Measurements from ENCODE around the gene APPL2. TPM values are rescaled to one million over a fixed set of nuclear protein-coding genes. Genes with fewer than 3 reads are reported as not detected.

APPL2 gene
- polyA plus RNA-seq, 2 of the 4 experiments (the other 2 are of a cell fraction) = 24.1 to 62.6 TPM

GRCh38 chr12:105267711-105268110 is 31.7 kb upstream of the APPL2 start:
- no peaks in the 10 kb centered on the region for H3K9me3 ChIP-seq
- FAIRE-seq = no peak
- CTCF ChIA-PET = interaction anchor here (1.1 to 1.6 kb wide), 3 partner anchors 9 to 960 kb away, joined by 3 to 4 read pairs (median 4); no protein-coding TSS in a partner anchor
- 97% methylated on average over 4 of the region's 4 CpGs for WGBS (ENCODE audit: missing lambda C conversion rate)
- H3K4me3 ChIP-seq = no peak overlapping the region
- DNase-seq (ENCODE audit: low read depth in 1 of 2, low spot score in 1 of 2) = no peak
- POLR2A ChIA-PET = interaction anchor here (1.2 kb wide), 1 partner anchor 32 kb away, joined by 3 read pairs; the partner anchor contains the start of gene APPL2
- H3K4me2 ChIP-seq = no peak overlapping the region
- peak in 1 of 2 experiments; percentile 34; a peak in 2 of 6 replicates for ATAC-seq
- no peak for TF ChIP-seq E2F6 (IDR thresholded peaks at IDR 0.05; ENCODE audit: borderline replicate concordance, low read depth)
- no peaks in the 10 kb centered on the region for H3K4me1 ChIP-seq
- H3K27ac ChIP-seq = no peak overlapping the region

GRCh38 chr12:105264771-105265170 is 28.8 kb upstream of the APPL2 start:
- ChIA-PET POLR2A (no interaction called here), CTCF (no interaction called here)
- Histone ChIP-seq H3K4me2 (no peak overlapping the region), H3K4me1 (no peaks in the 10 kb centered on the region), H3K4me3 (no peak overlapping the region), H3K27ac (no peak overlapping the region), H3K9me3 (no peaks in the 10 kb centered on the region)
- ATAC-seq (no peak), FAIRE-seq (no peak), DNase-seq (ENCODE audit: low read depth in 1 of 2, low spot score in 1 of 2) (no peak)
- 77% methylated on average over 4 of the region's 4 CpGs for WGBS (ENCODE audit: missing lambda C conversion rate)
- TF ChIP-seq E2F6 (IDR thresholded peaks at IDR 0.05; ENCODE audit: borderline replicate concordance, low read depth) (no peak), BCL3 (IDR thresholded peaks at IDR 0.05) (no peak), FOXS1 (CRISPR knock-in tag; IDR thresholded peaks at IDR 0.05) (no peak), CEBPB (IDR thresholded peaks at IDR 0.05) (no peak), RFX5 (IDR thresholded peaks at IDR 0.05) (no peak), SREBF2 (IDR thresholded peaks at IDR 0.05) (no peak), SMC3 (IDR thresholded peaks at IDR 0.05) (no peak), CHD2 (IDR thresholded peaks at IDR 0.05; ENCODE audit: low read length, partially characterized antibody) (no peak), USF2 (IDR thresholded peaks at IDR 0.05) (no peak), ZC3H11A (IDR thresholded peaks at IDR 0.05) (no peak)

GRCh38 chr12:105262461-105263184 is 26.6 kb upstream of the APPL2 start:
- CTCF ChIA-PET = interaction anchor here (0.6 to 1.5 kb wide), 2 partner anchors 56 to 288 kb away, joined by 3 read pairs; no protein-coding TSS in a partner anchor
- POLR2A ChIA-PET = no interaction called here
- ATAC-seq (no peak), DNase-seq (ENCODE audit: low read depth in 1 of 2, low spot score in 1 of 2) (no peak), FAIRE-seq (no peak)
- TF ChIP-seq TFCP2L1 (CRISPR knock-in tag; IDR thresholded peaks at IDR 0.05) = no peak
- TF ChIP-seq HOXB13 (CRISPR knock-in tag; IDR thresholded peaks at IDR 0.05; ENCODE audit: low read depth) = no peak
- no peak for TF ChIP-seq ATOH8 (CRISPR knock-in tag; IDR thresholded peaks at IDR 0.05; ENCODE audit: low read depth)
- TF ChIP-seq CEBPB (IDR thresholded peaks at IDR 0.05) = no peak
- no peak for TF ChIP-seq NR3C1 (IDR thresholded peaks at IDR 0.05)
- TF ChIP-seq HMGXB4 (CRISPR knock-in tag; IDR thresholded peaks at IDR 0.05; ENCODE audit: borderline replicate concordance) = no peak
- no peak for TF ChIP-seq FOSB (CRISPR knock-in tag; IDR thresholded peaks at IDR 0.05)
- no peak for TF ChIP-seq KDM5A (IDR thresholded peaks at IDR 0.05)
- no peak for TF ChIP-seq HOXB5 (CRISPR knock-in tag; IDR thresholded peaks at IDR 0.05)
- TF ChIP-seq PBX3 (IDR thresholded peaks at IDR 0.05) = no peak
- TF ChIP-seq MAFK (IDR thresholded peaks at IDR 0.05; ENCODE audit: partially characterized antibody) = no peak
- TF ChIP-seq NPAS2 (CRISPR knock-in tag; IDR thresholded peaks at IDR 0.05; ENCODE audit: borderline replicate concordance) = no peak
- TF ChIP-seq PHF8 (IDR thresholded peaks at IDR 0.05; ENCODE audit: borderline replicate concordance, low read depth) = no peak
- TF ChIP-seq HES2 (IDR thresholded peaks at IDR 0.05) = no peak
- TF ChIP-seq RFX5 (IDR thresholded peaks at IDR 0.05) = no peak
- no peak for TF ChIP-seq ELK1 (IDR thresholded peaks at IDR 0.05; ENCODE audit: low read depth, low read length)
- WGBS (ENCODE audit: missing lambda C conversion rate) = 66% methylated on average over 6 of the region's 6 CpGs
- Histone ChIP-seq H3K9me3 (no peaks in the 10 kb centered on the region), H3K27ac (no peak overlapping the region), H3K4me2 (no peak overlapping the region), H3K4me3 (no peak overlapping the region), H3K4me1 (peaks cover 4% of the 10 kb centered on the region)

All from A549 (cell line).